A673 (cell line): ENCODE data around the gene PTTG1IP. TPM values are rescaled to one million over a fixed set of nuclear protein-coding genes. Genes with fewer than 3 reads are reported as not detected.

Experiments
- BruUV-seq: library from RNA; stranded (reverse); fragments of 400-500 nt; replicated peaks from 2 replicates; lab custom pipeline; 2021; lab: Mats Ljungman, UMichigan
- CTCF ChIA-PET: fragments of 300-600 bp; sonication (Branson Sonifier 250); formaldehyde crosslinking; loops from one replicate; lab custom pipeline; 2022; ENCODE audit warnings: antibody characterized with exemption; lab: Charles Lee
- POLR2A ChIA-PET: fragments of 300-600 bp; sonication (Branson Sonifier 250); formaldehyde crosslinking; loops from one replicate; lab custom pipeline; 2022; ENCODE audit warnings: antibody characterized with exemption; ENCODE audit not compliant: low non-redundant PET; lab: Charles Lee
- DNase-seq: peaks from one replicate; pipeline ENCODE4 v3.0.0-alpha.2; 2015; ENCODE audit warnings: low spot score
- H3K27ac ChIP-seq: fragments of 200-600 bp; sonication (generic); 2 replicates; pipeline ENCODE4 v1.5.1; 2016; ENCODE audit warnings: mixed run types, low read depth, mild to moderate bottlenecking, mixed read lengths, antibody characterized with exemption, low read length; ENCODE audit not compliant: poor library complexity, severe bottlenecking
- H3K27me3 ChIP-seq: fragments of 200-600 bp; sonication (generic); replicated peaks from 2 replicates; pipeline ENCODE4 v1.6.1; 2017; ENCODE audit warnings: mixed run types, low read depth, mild to moderate bottlenecking, mixed read lengths, antibody characterized with exemption, low read length; ENCODE audit not compliant: insufficient read depth, poor library complexity
- H3K36me3 ChIP-seq: fragments of 200-600 bp; sonication (generic); 2 replicates; pipeline ENCODE4 v1.6.1; 2016; ENCODE audit warnings: mixed run types, mild to moderate bottlenecking, mixed read lengths, antibody characterized with exemption, low read length; ENCODE audit not compliant: insufficient read depth, poor library complexity, severe bottlenecking
- H3K4me1 ChIP-seq: fragments of 200-600 bp; sonication (generic); 2 replicates; pipeline ENCODE4 v1.6.1; 2017; ENCODE audit warnings: mixed run types, mild to moderate bottlenecking, mixed read lengths, antibody characterized with exemption, low read length; ENCODE audit not compliant: insufficient read depth, poor library complexity, severe bottlenecking
- H3K4me3 ChIP-seq: fragments of 200-600 bp; sonication (generic); 2 replicates; pipeline ENCODE4 v1.5.1; 2016; ENCODE audit warnings: low read depth, mixed run types, mild to moderate bottlenecking, mixed read lengths, low read length; ENCODE audit not compliant: poor library complexity, severe bottlenecking
- H3K9me3 ChIP-seq: fragments of 200-600 bp; sonication (generic); 2 replicates; pipeline ENCODE4 v1.6.1; 2016; ENCODE audit warnings: mixed run types, low read depth, mild to moderate bottlenecking, mixed read lengths, antibody characterized with exemption, low read length; ENCODE audit not compliant: poor library complexity, severe bottlenecking
- CTCF ChIP-seq: fragments of 300-800, 200-600 bp; sonication (generic); conservative IDR thresholded peaks from 2 replicates; pipeline ENCODE4 v1.5.1; 2017; ENCODE audit warnings: low read depth, mild to moderate bottlenecking, antibody characterized with exemption, low read length, moderate library complexity, mixed read lengths
- EZH2 ChIP-seq: fragments of 200-600 bp; sonication (generic); IDR thresholded peaks from 2 replicates; pipeline ENCODE4 v1.6.1; 2017; ENCODE audit warnings: borderline replicate concordance, low read depth, mild to moderate bottlenecking, mixed read lengths, antibody characterized with exemption, low read length; ENCODE audit not compliant: poor library complexity, severe bottlenecking
- intact Hi-C: fragments of 100-400 bp; cut with micrococcal nuclease; formaldehyde crosslinking; loops from one replicate; pipeline ENCODE4 v1.10.0; 2022; ENCODE audit not compliant: unreplicated experiment
- total RNA-seq: library from RNA; stranded (reverse); gene quantifications from 2 replicates; pipeline ENCODE4 v1.2.3, GENCODE V29; 2021

The PTTG1IP gene
- total RNA-seq, 1 experiment from 2014 or later: 216 TPM

DNA sequence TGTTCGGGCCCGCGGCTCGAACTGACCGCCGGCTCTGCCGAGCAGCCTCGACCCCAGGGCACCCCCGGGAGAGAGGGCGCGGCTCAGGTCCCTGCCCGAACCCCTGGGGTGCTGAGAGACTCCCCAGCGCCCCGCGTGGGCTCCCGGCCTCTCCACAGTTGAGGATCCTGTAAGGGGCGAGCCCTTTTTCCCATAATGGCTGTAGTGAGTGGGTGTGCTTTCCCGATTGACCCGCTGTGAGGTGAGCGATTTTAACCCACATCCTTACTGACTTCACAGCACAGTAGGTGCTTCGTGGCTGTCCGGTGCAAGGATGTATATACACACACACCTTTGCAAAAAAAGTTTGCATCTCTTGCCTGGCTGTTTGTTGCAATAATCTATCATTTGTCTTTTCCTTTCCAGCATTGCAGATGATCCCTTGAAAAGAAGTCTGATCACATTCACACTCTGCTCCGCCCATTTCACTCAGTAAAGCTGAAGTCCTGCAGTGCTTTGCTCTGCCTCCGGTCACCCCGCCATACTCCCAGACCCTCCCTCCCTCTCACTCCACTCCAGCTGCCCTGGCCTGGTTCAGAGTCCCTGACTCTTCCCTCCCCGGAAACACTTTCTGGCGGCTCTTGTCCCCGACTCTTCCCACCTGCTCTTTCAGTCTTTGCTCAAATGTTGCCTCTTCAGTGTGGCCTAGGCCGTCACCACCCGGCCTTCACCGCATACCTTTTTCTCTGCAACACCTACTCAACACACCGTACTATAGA is 70.9 kb downstream of the PTTG1IP start:
- Histone ChIP-seq H3K27me3 (no peaks in the 10 kb centered on the region), H3K4me3 (peak overlapping the region; percentile 67), H3K27ac (peak overlapping the region; percentile 93), H3K9me3 (no peaks in the 10 kb centered on the region), H3K4me1 (peaks cover 23% of the 10 kb centered on the region), H3K36me3 (peaks cover 60% of the 10 kb centered on the region)
- no TSS peak for BruUV-seq
- intact Hi-C loops: loop anchor here (5.0 kb wide), 2 partner anchors 70 to 325 kb away; partner anchors contain the start of gene PTTG1IP
- DNase-seq: peak; percentile 38
- POLR2A ChIA-PET: no interaction called here
- TF ChIP-seq EZH2 (no peak), CTCF (no peak)
- CTCF ChIA-PET: no interaction called here

DNA sequence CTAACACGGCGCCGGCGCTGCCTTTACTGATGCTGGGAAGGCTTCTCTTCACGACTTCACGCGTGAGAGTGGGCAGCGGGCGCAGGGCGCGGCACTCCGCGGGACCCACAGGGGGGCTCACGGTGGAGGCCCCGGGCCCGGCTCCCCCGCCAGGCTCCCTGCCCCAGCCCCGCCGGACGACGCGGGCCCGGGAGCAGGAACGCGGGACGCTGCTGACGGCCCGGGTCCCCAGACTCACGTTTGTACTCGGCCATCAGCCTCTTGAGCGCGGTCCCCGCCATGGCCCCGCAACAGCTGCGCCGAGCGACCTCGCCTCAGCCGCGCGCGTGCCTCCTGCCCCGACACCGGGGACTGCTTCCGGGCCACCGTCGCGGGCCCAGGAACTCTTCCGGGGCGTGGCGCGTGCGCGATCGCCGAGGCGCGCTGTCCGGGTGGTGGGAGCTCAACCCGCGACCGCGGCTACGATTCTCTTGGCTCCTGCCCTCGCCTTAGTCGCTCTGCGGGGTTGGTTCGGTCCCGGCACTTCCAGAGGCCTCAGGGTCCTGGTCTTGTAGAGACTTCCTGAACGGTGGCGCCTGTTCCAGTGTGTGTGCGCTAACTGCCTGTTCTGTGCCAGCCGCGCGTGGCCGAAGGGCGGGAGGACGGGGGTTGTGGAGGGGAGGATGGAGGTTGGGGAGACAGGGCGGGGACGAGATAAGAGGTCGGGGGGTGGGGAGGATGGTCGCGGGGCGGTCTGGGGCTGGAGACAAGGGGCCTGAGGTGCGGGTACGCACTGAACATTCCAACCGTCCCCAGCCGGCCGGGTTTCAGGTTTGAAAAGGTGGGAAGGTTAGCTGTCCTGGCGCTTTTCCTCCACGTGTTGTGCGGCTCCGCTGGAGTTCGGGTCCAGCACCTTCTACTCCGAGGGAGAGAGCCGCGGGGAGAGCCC is 71.8 kb downstream of the PTTG1IP start, which contains the start of gene UBE2G2:
TSS of gene UBE2G2 (minus strand) at position 353 of the 928 bp plus-strand sequence. CDS start at position 281, 72 bp downstream.
- CTCF ChIA-PET: no interaction called here
- POLR2A ChIA-PET: no interaction called here
- Histone ChIP-seq H3K27ac (peak within 1 kb of the TSS; percentile 93), H3K4me1 (peaks cover 23% of the 10 kb centered on the region), H3K27me3 (no peaks in the 10 kb centered on the region), H3K36me3 (peaks cover 52% of the 10 kb centered on the region), H3K4me3 (peak within 1 kb of the TSS; percentile 67), H3K9me3 (no peaks in the 10 kb centered on the region)
- TSS peak; percentile 57 for BruUV-seq
- TF ChIP-seq EZH2 (no peak), CTCF (no peak)
- intact Hi-C loops: loop anchor here (2.0 to 5.0 kb wide), 3 partner anchors 71 to 326 kb away; partner anchors contain the start of gene PTTG1IP
- peak; percentile 93 for DNase-seq

GRCh38 chr21:44800971-44801467 is 72.5 kb downstream of the PTTG1IP start:
- H3K36me3 ChIP-seq: peaks cover 49% of the 10 kb centered on the region
- DNase-seq: peak; percentile 52

More at GRCh38 chr21:44800971-44801467, 72.5 kb downstream of the PTTG1IP start:
- Histone ChIP-seq H3K27me3 (no peaks in the 10 kb centered on the region), H3K27ac (peak overlapping the region; percentile 93), H3K9me3 (no peaks in the 10 kb centered on the region), H3K4me3 (peak overlapping the region; percentile 67), H3K4me1 (peaks cover 23% of the 10 kb centered on the region)
- intact Hi-C loops: loop anchor here (2.0 to 5.0 kb wide), 3 partner anchors 71 to 326 kb away; partner anchors contain the start of gene PTTG1IP
- TSS peak; percentile 33 for BruUV-seq
- TF ChIP-seq EZH2: no peak
- TF ChIP-seq CTCF: peak; percentile 45
- ChIA-PET POLR2A (no interaction called here), CTCF (no interaction called here)
